CD4-positive, alpha-beta T cell treated with Interleukin-6 for 4 hours (primary cell): ENCODE data around the gene INHBB.
A peak's percentile ranks its signal among the peaks of the same experiment; 100 is the strongest.

Source experiments
- DNase-seq: peaks from one replicate; pipeline ENCODE4 v3.0.0-alpha.2; 2020; ENCODE audit warnings: mixed read lengths

INHBB gene

DNA sequence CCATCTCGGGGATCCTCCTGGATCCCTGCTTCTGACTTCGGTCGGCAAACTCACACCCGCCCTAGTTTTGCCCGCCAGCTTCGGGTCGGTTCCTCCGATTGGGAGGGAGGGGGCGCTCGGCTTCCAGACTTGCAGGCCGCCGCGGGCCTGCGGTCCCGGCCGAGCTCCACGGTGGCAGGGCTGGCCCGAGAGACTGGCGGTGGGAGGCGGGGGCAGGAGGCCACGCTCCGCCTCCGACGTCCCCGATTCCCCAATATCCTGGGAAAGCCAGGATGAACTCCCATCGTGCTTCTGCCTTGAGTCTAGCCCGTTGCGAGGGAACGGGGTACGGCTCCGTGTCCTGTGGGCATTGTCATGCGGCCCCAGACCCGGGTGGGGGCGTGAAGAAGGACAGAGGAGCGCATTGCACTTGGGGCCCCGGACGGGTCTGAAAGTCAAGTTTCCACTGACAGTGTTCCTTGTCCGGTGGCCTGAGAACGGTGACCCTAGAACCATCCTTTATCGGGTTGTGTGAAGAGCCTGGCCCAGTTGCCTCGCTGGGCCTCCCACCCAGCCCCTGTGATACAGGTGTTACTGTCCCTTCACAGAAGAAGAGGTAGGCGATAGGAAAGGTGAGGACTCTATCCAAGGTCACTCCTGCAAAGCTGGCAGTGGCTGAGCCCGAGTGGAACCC, 2.4 kb upstream of the INHBB start:
- DNase-seq: peak; percentile 63

DNA sequence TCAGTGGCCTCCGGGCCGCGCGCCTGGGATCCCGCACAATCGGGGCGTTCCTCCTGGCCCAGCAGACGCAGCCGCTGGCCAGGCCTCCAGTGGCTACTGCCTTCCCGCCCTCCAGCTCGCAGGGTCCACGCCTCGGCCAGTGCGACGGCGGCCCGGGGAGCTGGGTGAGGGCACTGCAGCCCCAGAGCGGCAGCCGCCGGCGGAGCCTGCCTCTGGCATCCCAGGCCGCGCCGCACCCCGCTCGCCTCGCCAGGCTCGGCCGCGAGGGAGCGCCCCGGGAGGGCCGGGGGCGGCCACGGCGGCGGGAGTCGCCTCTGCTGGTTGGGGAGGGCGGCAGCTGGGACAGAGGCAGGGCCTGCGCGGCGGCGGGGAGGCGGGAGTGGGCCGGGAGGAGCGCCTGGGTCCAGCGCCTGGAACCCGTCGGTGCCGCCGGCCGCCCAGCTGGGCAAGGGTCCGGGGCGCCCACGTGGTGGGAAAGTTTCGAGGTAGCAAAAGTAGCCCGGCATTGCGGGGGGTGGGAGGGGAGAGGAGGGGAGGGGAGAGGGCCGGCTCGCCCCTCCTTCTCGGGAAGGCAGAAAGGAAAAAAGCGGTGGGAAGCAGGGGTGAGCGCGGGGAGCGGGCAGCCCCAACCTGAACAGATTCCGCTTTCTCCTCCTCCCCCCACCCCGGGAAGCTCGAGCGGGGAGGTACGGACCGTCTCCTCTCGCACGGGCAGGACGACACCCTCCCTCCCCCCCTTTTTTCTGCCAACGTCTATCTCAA, 1.5 kb upstream of the INHBB start:
- no peak for DNase-seq

DNA sequence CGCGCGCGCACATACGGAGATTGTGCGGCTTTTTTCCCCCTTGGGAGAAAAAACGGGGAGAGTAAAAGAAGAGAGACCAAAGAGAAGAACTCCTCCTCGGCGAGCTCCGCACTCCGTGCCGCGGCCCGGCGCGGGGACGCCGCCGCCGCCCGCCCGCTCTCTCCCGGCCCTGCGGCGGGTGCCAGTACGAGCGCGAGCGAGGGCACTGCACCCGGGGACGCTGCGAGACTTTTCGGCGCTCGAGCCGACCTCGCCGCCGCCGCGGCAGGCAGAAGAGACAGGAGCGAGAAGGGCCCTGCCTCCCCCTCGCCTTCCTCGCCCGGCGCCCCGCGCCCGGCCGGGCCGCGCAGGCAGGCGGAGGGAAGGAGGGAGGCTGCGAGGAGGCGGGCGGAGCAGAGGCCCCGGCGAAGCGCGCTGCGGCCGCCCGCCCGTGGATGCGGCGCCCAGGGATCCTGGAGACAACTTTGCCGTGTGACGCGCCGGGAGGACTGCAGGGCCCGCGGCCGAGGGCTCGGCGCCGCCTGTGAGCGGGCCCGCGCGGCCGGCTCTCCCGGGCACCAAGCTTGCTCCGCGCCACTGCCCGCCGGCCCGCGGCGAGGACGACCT, 857 bp upstream of the INHBB start:
- DNase-seq: no peak

DNA sequence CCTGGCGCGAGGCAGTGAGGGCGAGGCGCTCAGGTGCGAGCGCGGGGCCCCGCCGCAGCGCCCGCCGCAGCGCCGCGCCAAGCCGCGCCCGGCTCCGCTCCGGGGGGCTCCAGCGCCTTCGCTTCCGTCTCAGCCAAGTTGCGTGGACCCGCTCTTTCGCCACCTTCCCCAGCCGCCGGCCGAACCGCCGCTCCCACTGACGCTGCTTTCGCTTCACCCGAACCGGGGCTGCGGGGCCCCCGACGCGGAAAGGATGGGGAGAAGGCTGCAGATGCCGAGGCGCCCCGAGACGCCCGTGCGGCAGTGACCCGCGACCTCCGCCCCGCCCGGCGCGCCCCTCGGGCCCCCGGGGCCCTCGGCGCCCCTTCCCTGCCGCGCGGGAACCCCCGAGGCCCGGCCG, 328 bp upstream of the INHBB start:
- DNase-seq: no peak

DNA sequence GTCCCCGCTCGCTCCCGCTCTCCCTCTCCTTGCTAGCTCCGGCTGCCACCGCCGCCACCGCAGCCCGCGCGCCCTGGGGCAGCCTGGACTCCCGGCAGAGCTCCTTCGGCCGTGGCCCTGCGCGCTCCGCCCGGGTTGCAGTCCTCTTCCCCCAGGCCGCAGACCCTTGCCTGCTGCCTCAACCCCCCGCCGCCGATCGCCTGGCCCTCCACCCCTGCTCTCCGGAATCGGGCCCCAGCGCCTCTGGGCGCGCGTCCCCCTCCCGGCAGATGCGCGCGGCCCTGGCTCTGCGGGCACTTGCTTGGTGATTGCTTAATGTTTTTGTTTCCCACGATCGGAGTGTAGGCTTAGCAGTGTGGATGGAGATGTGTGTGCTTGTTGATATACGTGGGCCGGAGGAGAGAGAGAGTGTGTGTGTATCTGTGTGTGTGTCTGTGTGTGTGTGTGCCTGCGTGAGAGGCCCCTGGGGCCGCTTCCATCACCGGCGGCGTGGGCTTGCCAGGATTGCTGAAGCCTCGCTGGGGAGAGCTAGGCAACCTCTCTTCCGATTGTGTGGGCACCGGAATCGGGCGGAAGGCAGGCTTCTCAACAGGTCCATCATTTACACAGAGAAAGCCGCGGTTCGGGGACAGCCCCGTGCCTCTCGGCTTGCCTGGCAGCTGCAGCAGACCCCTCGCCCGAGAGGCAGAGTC, 877 bp downstream of the INHBB start:
- no peak for DNase-seq

DNA sequence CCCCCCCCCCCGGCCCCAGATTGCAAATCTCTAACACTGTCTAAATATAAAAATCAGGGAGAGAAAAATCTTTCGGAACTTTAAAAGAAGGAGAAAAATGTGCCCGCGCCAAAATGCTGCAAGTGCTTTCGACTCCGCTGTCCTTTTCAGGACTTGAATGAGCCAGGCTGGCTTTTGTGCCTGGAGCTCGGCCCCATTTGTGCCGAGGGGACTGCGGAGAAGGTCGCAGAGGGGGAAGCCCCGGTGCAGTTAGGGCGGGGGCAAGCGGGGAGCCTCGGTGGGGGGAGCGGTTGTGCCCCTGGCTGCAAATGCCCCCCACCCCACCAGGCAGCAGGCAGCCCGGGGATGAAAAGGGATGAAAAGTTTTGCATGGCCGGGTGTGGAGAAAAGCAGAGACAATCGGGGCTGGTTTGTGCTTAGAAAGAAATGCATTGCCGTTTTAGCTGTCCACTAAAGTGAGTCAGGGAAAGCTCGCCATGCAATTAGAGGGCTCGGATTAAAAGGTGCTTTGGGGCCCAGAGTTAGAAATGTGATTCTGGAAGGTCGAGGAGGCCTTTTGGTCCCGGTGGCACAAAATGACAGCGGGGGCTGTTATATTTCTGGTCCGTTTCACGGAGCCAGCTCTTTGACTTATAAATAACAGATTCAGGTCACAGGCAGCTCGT, 1.6 kb downstream of the INHBB start:
- DNase-seq: no peak

DNA sequence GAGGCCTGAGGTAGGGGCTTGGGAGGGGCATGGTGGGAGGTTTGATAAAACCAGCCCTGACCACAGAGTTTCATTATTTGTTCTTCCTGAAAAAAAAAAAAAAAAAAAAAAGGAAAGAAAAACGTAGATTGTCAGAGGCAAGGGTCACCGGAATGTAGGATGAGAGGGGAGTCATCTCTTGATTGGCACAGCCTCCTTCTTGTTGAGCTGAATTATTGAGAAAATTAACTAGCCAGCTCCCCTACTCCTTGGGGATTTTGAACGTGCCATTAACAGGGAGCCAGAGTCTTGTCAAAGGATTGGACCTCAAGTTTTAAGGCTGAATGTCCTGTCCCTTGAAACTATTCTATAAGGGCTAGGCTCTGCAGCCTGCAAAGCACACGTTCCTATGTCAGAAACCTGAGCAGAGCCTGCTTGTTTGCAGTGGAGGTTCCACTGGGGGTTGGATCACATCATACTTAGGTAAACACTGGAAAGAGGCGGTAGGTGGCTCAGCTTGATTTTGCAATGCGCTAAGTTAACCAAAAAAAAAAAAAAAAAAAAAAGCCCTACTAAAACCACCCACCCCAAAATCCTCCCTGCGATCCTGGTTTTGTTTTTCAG, 2.3 kb downstream of the INHBB start:
- no peak for DNase-seq

DNA sequence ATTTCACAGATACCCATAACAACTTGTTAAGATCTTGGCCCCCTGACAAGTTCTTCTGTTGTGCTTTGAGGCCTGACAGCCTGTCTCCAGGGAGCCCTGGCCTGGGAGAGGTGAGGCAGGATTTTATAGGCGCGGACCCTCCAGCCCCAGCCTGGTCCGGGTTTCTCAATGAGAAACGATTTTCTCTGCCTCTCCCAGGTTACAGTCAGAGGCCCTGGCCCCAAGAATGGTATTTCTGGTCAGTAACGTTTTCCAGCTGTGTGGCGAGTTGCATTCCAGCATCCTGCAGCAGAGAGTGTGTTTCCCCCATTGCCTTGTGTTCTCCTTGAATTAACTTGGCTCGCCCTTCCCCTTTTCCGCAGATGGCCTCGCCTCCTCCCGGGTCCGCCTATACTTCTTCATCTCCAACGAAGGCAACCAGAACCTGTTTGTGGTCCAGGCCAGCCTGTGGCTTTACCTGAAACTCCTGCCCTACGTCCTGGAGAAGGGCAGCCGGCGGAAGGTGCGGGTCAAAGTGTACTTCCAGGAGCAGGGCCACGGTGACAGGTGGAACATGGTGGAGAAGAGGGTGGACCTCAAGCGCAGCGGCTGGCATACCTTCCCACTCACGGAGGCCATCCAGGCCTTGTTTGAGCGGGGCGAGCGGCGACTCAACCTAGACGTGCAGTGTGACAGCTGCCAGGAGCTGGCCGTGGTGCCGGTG, 3.0 kb downstream of the INHBB start:
- DNase-seq: no peak

DNA sequence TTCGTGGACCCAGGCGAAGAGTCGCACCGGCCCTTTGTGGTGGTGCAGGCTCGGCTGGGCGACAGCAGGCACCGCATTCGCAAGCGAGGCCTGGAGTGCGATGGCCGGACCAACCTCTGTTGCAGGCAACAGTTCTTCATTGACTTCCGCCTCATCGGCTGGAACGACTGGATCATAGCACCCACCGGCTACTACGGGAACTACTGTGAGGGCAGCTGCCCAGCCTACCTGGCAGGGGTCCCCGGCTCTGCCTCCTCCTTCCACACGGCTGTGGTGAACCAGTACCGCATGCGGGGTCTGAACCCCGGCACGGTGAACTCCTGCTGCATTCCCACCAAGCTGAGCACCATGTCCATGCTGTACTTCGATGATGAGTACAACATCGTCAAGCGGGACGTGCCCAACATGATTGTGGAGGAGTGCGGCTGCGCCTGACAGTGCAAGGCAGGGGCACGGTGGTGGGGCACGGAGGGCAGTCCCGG, 3.5 kb downstream of the INHBB start:
- DNase-seq: no peak

DNA sequence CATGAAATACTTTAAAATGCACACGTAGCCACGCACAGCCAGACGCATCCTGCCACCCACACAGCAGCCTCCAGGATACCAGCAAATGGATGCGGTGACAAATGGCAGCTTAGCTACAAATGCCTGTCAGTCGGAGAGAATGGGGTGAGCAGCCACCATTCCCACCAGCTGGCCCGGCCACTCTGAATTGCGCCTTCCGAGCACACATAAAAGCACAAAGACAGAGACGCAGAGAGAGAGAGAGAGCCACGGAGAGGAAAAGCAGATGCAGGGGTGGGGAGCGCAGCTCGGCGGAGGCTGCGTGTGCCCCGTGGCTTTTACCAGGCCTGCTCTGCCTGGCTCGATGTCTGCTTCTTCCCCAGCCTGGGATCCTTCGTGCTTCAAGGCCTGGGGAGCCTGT, 4.1 kb downstream of the INHBB start:
- no peak for DNase-seq

DNA sequence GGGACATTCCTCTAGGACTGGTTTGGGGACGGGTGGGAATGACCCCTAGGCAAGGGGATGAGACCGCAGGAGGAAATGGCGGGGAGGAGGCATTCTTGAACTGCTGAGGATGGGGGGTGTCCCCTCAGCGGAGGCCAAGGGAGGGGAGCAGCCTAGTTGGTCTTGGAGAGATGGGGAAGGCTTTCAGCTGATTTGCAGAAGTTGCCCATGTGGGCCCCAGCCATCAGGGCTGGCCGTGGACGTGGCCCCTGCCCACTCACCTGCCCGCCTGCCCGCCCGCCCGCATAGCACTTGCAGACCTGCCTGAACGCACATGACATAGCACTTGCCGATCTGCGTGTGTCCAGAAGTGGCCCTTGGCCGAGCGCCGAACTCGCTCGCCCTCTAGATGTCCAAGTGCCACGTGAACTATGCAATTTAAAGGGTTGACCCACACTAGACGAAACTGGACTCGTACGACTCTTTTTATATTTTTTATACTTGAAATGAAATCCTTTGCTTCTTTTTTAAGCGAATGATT, 4.9 kb downstream of the INHBB start:
- DNase-seq: no peak

DNA sequence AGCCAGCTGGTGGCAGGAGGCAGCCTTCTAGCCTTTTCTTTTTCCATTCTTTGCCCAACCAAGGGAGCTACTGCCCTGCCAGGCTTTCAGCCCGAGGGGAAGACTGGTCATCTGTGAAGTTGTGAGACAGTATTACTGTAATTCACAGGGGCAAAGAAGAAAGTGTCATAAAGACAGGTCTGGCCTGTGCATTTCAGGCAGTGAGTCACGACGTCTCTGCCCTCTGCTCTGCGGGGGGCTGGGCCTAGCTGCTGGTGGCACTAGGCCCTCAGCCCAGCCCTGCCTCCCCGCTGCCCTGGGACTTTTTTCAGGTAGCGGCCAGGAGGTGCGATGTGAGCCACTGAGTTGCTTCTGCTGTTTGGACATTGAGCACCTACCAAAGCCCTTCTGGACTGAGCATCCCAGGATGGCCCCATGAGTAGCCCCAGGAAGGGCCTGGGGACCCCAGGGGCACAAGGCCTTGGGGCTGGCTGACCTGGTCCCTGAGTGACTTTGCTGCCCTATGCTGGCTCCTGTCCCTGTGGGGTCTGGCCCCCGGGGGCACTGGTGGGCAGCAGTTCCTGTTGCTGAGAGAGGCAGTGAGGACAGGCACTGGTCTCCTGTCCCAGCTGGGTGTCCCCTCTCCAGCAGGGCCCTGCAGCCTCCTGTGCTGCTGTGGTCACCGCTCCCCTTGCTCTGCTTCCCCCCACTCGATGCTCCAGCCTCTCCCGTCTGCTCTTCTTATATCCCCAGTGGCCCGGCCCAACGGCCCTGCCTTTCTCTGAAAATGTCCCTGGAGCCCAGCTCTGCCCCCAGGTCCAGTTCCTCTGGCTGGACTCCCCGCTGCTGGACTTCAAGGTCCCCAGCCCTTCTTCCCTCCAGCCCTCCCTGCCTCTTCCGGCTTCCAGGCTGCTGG, 7.0 kb downstream of the INHBB start:
- DNase-seq: no peak

DNA sequence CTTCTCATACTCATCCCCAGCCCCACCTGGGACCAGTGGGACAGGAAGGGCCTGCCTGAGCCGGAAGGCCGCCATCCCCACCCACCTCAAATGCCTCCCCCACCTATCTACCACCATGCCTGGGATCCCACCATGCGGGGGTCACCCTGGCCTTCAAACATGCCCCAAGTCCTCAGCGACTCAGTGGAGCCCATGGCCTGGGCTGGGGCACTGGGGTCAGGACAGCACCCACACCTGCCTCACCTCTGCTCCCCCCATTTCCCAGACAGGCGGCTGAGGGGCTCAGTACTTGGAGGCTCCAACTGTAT, 7.6 kb downstream of the INHBB start:
- DNase-seq: no peak

DNA sequence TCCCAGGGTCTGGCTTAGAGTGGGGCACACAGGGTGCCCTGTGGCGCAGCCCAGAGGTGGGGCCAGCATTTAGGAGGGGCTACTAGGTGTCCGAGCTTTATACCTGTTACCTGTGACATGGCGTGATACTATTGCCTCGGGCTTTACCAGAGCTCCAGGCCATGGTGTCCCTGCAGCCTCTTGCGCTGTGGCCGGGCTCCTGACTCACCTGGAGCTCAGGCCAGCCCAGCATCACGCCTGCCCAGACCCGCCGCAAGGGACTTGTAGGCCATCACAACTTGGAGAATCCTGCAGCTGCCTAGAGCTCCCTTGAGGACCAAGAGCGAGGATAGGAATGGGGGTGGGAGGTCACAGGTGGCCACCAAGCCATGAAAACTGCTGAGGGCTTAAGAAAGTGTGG, 8.0 kb downstream of the INHBB start:
- DNase-seq: no peak

DNA sequence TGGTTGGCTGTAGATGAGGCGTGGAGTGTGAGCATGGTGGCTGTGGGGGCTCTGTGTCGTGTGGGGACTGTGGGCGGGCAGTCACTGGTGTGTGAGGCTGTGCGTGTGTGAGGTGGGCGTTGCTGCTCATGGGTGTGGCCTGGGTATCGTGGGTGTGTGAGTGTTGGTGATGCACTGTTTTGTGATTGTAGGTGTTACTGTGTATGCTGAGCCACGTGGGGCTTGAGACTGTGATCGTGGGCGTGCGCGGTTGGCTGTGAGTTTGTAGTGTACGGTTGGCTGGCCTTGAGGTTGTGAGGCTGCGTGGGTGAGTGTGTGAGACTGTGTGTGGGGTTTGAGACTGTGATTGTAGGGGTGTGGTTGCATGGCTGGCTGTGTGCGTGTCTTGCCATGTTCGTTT, 8.5 kb downstream of the INHBB start:
- no peak for DNase-seq

DNA sequence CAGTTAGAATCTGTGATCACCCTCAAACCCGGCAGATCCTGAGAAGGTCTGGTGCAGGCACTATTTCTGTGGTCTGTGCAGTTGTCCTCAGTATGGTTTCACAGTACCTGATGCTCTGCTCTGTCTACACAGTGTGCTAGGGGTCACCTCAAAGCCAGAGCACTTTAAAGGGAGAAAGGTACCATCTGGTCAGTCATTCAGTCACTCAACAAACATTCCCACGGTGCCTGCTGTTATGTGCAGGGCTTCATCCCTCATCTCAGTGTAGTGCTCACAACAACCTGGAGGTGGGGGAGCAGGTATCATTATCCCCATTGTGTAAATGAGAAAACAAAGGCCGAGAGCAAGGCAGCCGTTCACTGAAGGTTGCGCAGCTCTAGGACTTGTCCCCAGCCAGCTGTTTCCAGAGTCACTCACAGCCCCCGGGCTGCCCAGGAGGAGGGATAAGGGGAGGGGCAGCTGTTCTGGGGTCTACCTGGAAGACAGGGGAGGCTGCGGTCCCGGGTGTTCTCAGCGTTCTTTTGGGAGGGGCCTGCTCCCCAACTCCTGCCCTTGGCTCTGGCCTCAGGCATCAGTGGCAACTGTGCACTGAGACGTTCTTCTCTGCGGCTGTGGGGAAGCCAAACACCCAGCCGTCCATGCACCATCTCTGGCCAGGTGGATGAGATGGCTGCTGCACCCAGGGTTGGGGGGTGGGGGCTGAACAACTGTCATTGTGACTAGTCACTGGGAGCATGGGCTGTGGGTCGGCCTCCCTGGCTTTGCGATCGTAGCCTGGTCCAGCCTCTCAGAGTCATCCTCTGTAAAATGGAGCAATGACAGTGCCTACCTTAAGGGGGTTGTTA, 9.2 kb downstream of the INHBB start:
- no peak for DNase-seq

DNA sequence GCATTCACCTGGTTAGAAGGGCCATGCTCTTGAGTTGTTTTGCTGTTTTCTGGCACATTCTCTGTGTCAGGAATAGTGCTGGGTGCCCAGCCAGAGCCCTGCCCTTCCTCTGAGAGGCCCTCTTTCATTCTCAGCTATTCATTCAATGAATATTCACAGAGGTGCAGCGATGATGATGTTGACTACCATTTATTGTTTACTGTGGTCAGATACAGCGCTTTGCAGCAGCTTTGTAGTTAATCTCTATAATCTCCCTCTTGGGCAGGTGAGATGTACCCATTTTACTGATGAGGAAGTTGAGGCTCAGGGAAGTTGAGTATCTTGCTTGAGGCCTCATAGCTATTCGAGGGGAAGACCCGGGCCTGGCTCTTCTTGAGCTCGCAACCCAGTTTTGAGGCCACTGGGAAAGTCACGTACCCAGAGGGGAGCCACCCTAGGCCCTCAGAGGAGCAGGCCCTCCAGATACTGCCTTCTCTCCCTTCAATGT, 9.9 kb downstream of the INHBB start:
- DNase-seq: no peak

DNA sequence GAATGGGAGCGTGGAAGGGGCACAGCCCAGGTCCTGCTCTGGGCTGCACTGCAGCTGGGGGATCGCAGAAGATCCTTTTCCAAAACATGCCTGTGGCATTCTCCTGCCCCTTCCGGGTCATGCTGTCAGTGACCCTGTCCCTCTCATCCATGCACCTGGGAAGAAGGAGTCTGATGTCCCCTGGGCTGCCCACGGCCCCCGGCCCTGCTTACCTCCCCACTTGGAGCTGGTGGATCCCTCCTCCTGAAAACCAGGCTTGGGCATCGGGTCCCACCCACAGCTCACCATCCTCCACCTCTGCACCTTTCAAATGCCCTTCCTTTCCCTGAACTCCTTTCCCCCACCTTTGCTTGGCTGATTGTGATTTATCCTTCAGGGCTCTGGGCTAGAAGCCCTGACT, 11.8 kb downstream of the INHBB start:
- no peak for DNase-seq

DNA sequence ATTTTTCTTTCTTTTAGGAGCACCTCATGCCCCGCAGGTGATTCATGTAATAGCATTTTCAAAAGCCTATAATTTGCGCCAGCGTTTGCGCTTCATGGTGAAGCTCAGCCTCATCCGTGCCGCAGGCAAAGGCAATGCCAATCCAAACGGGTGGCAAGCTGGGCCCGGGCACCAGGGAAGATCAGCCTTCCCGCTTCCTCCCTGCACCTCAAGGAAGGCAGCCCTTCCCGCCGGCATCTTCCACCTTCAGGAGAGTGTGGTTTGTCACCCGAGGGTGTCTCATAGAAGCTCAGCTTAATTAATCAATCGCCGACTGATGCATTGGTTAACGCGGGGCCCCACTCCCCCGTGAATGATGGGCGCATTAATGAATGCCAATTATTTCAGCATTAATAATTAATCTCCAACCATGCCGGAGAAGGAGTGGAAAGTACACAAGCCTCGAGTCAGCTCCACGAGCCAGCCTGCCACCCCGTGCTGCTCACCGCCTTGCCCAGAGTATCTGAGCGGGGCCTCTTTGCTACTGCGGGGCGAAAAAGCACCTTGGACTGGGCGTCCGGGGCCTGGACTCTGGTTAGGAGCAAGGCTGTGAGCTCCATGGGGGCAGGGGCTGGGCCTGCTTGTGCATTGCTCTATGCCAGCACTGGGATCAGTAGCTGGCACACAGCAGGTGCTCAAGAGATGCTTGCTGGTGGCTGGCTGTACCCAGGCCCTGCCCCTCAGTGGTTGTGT, 13.0 kb downstream of the INHBB start:
- no peak for DNase-seq
